ENCODE data around the gene LSM5. TPM values are rescaled to one million over a fixed set of nuclear protein-coding genes. Genes with fewer than 3 reads are reported as not detected.

Gene LSM5
- total RNA-seq, 1 experiment from 2014 or later: 108 TPM

GRCh38 chr7:32516551-32517100, 26.4 kb upstream of the LSM5 start:
- no peak overlapping the region for H2BK12ac ChIP-seq (ENCODE audit: insufficient read length, low read depth, low read length)
- H3K27ac Mint-ChIP-seq: no peak overlapping the region
- H3K27ac ChIP-seq (ENCODE audit: insufficient read length, low read depth, low read length): no peak overlapping the region
- peaks cover 71 to 84% of the 10 kb centered on the region in 2 experiments for H3K9me3 Mint-ChIP-seq
- no peak overlapping the region for H2BK5ac ChIP-seq (ENCODE audit: insufficient read length, low read length)
- no peak overlapping the region for H2BK120ac ChIP-seq (ENCODE audit: low read depth, low read length, poor library complexity, severe bottlenecking)
- no peak overlapping the region for H3T11ph ChIP-seq (ENCODE audit: low read length)
- no peak overlapping the region for H2AK5ac ChIP-seq (ENCODE audit: insufficient read length, low read length)
- no peak overlapping the region for H2BK20ac ChIP-seq (ENCODE audit: low read depth, low read length, poor library complexity, severe bottlenecking)
- H3K9me3 ChIP-seq (ENCODE audit: control insufficient read depth, low read depth, low read length): peaks cover 23% of the 10 kb centered on the region
- H2AFZ ChIP-seq (ENCODE audit: low read length): no peak overlapping the region
- H3K14ac ChIP-seq (ENCODE audit: insufficient read depth, low read length): no peak overlapping the region
- H3K79me2 ChIP-seq (ENCODE audit: insufficient read depth, low read length): peaks cover 9% of the 10 kb centered on the region; the same call in 1 of the 2 replicates
- H3K36me3 Mint-ChIP-seq (ENCODE audit: insufficient read depth in 1 of 3, low read depth in 3 of 3): peaks cover 71 to 81% (median 80%) of the 10 kb centered on the region in 3 experiments
- H4K8ac ChIP-seq (replicated peaks; ENCODE audit: insufficient read length, low read depth, low read length): no peak overlapping the region
- H3K56ac ChIP-seq (ENCODE audit: insufficient read length, low read depth, low read length): no peak overlapping the region
- H3K4me3 Mint-ChIP-seq: no peak overlapping the region
- no CpG with 5 or more reads among the region's 3 CpGs for WGBS (ENCODE audit: extremely low coverage, insufficient read length, low lambda C conversion rate)
- peaks cover 6% of the 10 kb centered on the region; the same call in 1 of the 2 replicates for H3K4me1 ChIP-seq (ENCODE audit: insufficient read depth, low read length)
- H4K91ac ChIP-seq (ENCODE audit: insufficient read length, low read depth, low read length): no peak overlapping the region
- H3K4me2 ChIP-seq (ENCODE audit: insufficient read depth, insufficient read length, low read length): no peak overlapping the region
- H3K9ac ChIP-seq (ENCODE audit: extremely low read depth, insufficient read length, low read length): no peak overlapping the region
- H3K4me1 Mint-ChIP-seq: peaks cover 28 to 32% of the 10 kb centered on the region in 2 experiments
- no peak overlapping the region for H3K18ac ChIP-seq (ENCODE audit: insufficient read length, low read depth, low read length)
- peaks cover 3% of the 10 kb centered on the region; the same call in 1 of the 2 replicates for H3K27me3 Mint-ChIP-seq (ENCODE audit: low read depth)
- no peaks in the 10 kb centered on the region for H4K20me1 ChIP-seq (ENCODE audit: control insufficient read depth, insufficient read depth, insufficient read length)
- no peak for DNase-seq
- H3K79me1 ChIP-seq (ENCODE audit: insufficient read depth, low read depth, low read length, poor library complexity, severe bottlenecking): peaks cover 4% of the 10 kb centered on the region
- H2BK15ac ChIP-seq (ENCODE audit: low read depth, low read length): no peak overlapping the region
- TF ChIP-seq CTCF (conservative IDR thresholded peaks at IDR 0.05): no peak
- H4K5ac ChIP-seq (ENCODE audit: insufficient read length, low read depth, low read length): no peak overlapping the region
- H3K4ac ChIP-seq (ENCODE audit: low read depth, low read length): no peak overlapping the region
- H3K23me2 ChIP-seq (ENCODE audit: insufficient read length, low read depth, low read length, poor library complexity, severe bottlenecking): no peaks in the 10 kb centered on the region
- H3K23ac ChIP-seq (ENCODE audit: insufficient read length, low read depth, low read length): no peak overlapping the region
- H3K27me3 ChIP-seq (ENCODE audit: insufficient read depth, low read length): no peaks in the 10 kb centered on the region

Measured in H9 (cell line).